GM12891 (cell line): ENCODE results near the gene CRTAP.

Experiments used
- PAX5 ChIP-seq: IDR thresholded peaks from 2 replicates; pipeline ENCODE4 v1.6.1; 2011; ENCODE audit warnings: low read length, moderate library complexity, mild to moderate bottlenecking; ENCODE audit not compliant: insufficient read depth, severe bottlenecking
- POLR2A ChIP-seq: IDR thresholded peaks from 2 replicates; pipeline ENCODE4 v1.6.1; 2011; ENCODE audit warnings: low read depth, low read length, control low read depth
- POLR2AphosphoS5 ChIP-seq: IDR thresholded peaks from 2 replicates; pipeline ENCODE4 v1.6.1; 2011; ENCODE audit warnings: low read depth, low read length, control low read depth

DNA sequence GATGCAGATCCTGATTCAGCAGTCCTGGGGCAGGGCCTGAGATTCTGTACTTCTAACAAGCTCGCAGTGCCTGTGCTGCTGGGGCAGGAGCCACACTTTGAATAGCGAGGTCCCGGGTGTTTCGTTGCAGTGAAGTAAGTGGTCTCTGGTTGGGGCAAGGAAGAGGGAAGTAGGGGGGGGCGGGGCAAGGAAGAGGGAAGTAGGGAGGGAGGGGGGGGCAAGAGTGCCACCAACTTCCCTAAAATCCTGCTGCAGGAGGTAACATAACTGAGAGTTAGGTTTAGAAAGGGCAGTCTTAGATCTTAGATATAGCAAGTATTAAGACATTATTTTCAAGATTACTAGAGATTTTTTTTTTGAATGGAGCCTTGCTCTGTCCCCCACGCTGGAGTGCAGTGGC, 35.5 kb downstream of the CRTAP start:
- TF ChIP-seq POLR2A (no peak), POLR2AphosphoS5 (no peak), PAX5 (no peak)
